Heart right ventricle (tissue), 16 donors: ENCODE measurements around the gene GP2. TPM values are rescaled to one million over a fixed set of nuclear protein-coding genes. Genes with fewer than 3 reads are reported as not detected.

Experiments
- ATAC-seq, 8 donors: fragments of 200-7000 bp; cut with Tn5 transposase; one replicate each; pipeline ENCODE4 v1.9.1; 2020; ENCODE audit warnings: mild to moderate bottlenecking in 8 of 8, moderate library complexity in 8 of 8, moderate number of reproducible peaks in 1 of 8
- DNase-seq, 2 donors: peaks; one replicate each; pipeline ENCODE4 v3.0.0-alpha.2; 2020
- H3K27ac ChIP-seq, 10 donors: fragments of 200-600 bp; sonication (generic) in 2 of 10; one replicate each; pipeline versions ENCODE4 v1.5.0 to v1.8.0; 2020 to 2022; ENCODE audit warnings: mild to moderate bottlenecking in 3 of 10
- H3K27me3 ChIP-seq, 7 donors: fragments of 200-600 bp; one replicate each; pipeline ENCODE4 v1.8.0; 2021 to 2022; ENCODE audit warnings: mild to moderate bottlenecking in 2 of 7
- H3K36me3 ChIP-seq, 9 donors: fragments of 200-600 bp; sonication (generic) in 1 of 9; one replicate each; pipeline versions ENCODE4 v1.5.0 to v1.8.0; 2020 to 2022; ENCODE audit warnings: mild to moderate bottlenecking in 2 of 9
- H3K4me1 ChIP-seq, 9 donors: fragments of 200-600 bp; sonication (generic) in 1 of 9; one replicate each; pipeline versions ENCODE4 v1.5.0 to v1.8.0; 2020 to 2022; ENCODE audit warnings: mild to moderate bottlenecking in 4 of 9
- H3K4me3 ChIP-seq, 10 donors: fragments of 200-600 bp; sonication (generic) in 2 of 10; one replicate each; pipeline versions ENCODE4 v1.5.0 to v1.8.0; 2020 to 2022; ENCODE audit warnings: mild to moderate bottlenecking in 7 of 10, moderate library complexity in 2 of 10
- H3K9me3 ChIP-seq, 11 donors: fragments of 200-600 bp in 10 of 11; sonication (generic) in 2 of 11; one replicate each; pipeline versions ENCODE4 v1.5.0 to v1.8.0; 2013 to 2022; ENCODE audit warnings: mild to moderate bottlenecking in 2 of 11, control low read depth in 1 of 11, moderate library complexity in 1 of 11
- WGBS, 2 donors: extraction: QIAGEN DNeasy Blood & Tissue Kit; methylation state at CpG; one replicate each; pipeline ENCODE4 v1.1.7; 2013; ENCODE audit warnings: inconsistent platforms in 1 of 2; 5-methylcytosine and 5-hydroxymethylcytosine counted together
- intact Hi-C, 10 donors: fragments of 100-400 bp; cut with DNase I; formaldehyde crosslinking; loops; one replicate each; pipeline versions ENCODE4 v1.11.1 to v1.14.2; 2022
- polyA plus RNA-seq, 2 donors: library from polyadenylated mRNA; stranded (reverse); fragments of 200-250 nt; gene quantifications; one replicate each; pipeline ENCODE4 v1.2.3, GENCODE V29; 2013
- total RNA-seq, 10 donors: library from RNA; stranded (reverse); fragmentation: NEBNext Ultra II Directional in 3 of 10; extraction: Animal tissue kit (Norgen Biotek cat#: 25700) in 3 of 10; gene quantifications; one replicate each; pipeline versions ENCODE4 v1.2.1 to v1.2.4, GENCODE V29; 2021 to 2023
- TF ChIP-seq, protein P1 (sequence below), 9 donors: fragments of 200-600 bp; sonication (generic) in 2 of 9; IDR thresholded peaks; one replicate each; pipeline versions ENCODE4 v1.5.0 to v1.8.0; 2021 to 2022; ENCODE audit warnings: antibody characterized with exemption in 9 of 9, mild to moderate bottlenecking in 5 of 9, moderate library complexity in 1 of 9
- donor health status: Arrhythmogenic right ventricular cardiomyopathy.
- donor health status: ischemic (EF 13 %, LVEDD 7.1; RV severe dilation, severe dysfunction).
- donor health status: healthy with polysubstance abuse.
- donor health status: DM: no; HTN: yes; CAD: no.
- donor health status: DM: no; HTN: no; CAD: no.
- donor health status: ischemic (EF 25% LVEDD 6.9; RV normal size, moderate dysfunction).
- donor health status: ischemic (EF 25% LVEDD 5.7; RV mildly dilated, moderate dysfunction).
- donor health status: healthy.
- donor health status: DM: yes; HTN: yes; CAD: no.
- donor health status: Ischemic cardiomyopathy.
- donor health status: ischemic (EF 35%, LVEDD 5.7; RV mildly dilated, moderate dysfunction).
- donor health status: nonischemic (EF 11% LVEDD 7.7; RV severe dilation, severe dysfunction).
- donor health status: DM: yes; HTN: yes; CAD: no.
- donor health status: PGD.
- donor health status: ischemic (EF 29% LVEDD 5.4; RV normal size, mild dysfunction).
- donor health status: nonischemic (EF 23%, LVEDD 6.1; RV moderate dilation, normal function).

The GP2 gene
- total and polyA plus RNA-seq, 12 donors: 0.54 to 3.8 (median 2.6) TPM; not detected in 4

- Histone ChIP-seq H3K4me3 (no peak overlapping the region), H3K36me3 (no peaks in the 10 kb centered on the region), H3K9me3 (peaks cover 0 to 5% (median 0%) of the 10 kb centered on the region in 11 donors), H3K4me1 (no peaks in the 10 kb centered on the region), H3K27ac (no peak overlapping the region), H3K27me3 (peaks cover 0 to 13% (median 4%) of the 10 kb centered on the region in 7 donors)
- DNase-seq (no peak), ATAC-seq (no peak)
- WGBS, 2 donors: 78 to 79% methylated on average over 11 of the region's 11 CpGs
- TF ChIP-seq, protein P1, sequence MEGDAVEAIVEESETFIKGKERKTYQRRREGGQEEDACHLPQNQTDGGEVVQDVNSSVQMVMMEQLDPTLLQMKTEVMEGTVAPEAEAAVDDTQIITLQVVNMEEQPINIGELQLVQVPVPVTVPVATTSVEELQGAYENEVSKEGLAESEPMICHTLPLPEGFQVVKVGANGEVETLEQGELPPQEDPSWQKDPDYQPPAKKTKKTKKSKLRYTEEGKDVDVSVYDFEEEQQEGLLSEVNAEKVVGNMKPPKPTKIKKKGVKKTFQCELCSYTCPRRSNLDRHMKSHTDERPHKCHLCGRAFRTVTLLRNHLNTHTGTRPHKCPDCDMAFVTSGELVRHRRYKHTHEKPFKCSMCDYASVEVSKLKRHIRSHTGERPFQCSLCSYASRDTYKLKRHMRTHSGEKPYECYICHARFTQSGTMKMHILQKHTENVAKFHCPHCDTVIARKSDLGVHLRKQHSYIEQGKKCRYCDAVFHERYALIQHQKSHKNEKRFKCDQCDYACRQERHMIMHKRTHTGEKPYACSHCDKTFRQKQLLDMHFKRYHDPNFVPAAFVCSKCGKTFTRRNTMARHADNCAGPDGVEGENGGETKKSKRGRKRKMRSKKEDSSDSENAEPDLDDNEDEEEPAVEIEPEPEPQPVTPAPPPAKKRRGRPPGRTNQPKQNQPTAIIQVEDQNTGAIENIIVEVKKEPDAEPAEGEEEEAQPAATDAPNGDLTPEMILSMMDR (IDR thresholded peaks at IDR 0.05): no peak
- intact Hi-C loops: no loop called here
Measured at GRCh38 chr16:20310421-20311395, 16.6 kb downstream of the GP2 start.

- Histone ChIP-seq H3K27ac (no peak overlapping the region), H3K4me1 (no peaks in the 10 kb centered on the region), H3K4me3 (no peak overlapping the region), H3K36me3 (no peaks in the 10 kb centered on the region), H3K9me3 (peaks cover 0 to 5% (median 0%) of the 10 kb centered on the region in 11 donors), H3K27me3 (peaks cover 0 to 22% (median 10%) of the 10 kb centered on the region in 7 donors)
- intact Hi-C loops: no loop called here
- no peak for DNase-seq
- TF ChIP-seq, protein P1 (IDR thresholded peaks at IDR 0.05): no peak
- ATAC-seq: no peak
- 82% methylated on average over 6 of the region's 6 CpGs for WGBS, 2 donors
Measured at GRCh38 chr16:20309786-20310185, 17.5 kb downstream of the GP2 start.

GRCh38 chr16:20308801-20309590, 18.3 kb downstream of the GP2 start:
- intact Hi-C loops: no loop called here

DNA sequence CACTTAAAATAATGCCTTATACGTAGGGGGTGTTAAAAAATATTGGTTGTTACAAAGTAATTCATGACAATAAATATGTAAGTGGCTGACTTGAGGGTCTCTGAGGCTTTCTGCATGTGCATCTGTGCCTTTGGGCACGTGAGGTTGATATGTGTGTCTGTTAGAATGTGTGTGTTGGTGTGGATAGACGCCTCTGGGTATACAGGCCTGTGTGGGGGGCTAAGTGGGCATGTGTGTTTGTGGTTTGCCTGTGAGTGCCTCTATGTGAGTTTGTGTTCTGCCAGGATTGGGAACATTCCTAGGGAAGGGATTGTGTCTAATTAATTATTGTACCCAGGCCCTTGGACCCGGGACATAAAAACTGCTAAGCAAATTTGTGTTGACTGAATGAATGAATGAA, 19.0 kb downstream of the GP2 start:
- intact Hi-C loops: no loop called here
- ATAC-seq: no peak
- Histone ChIP-seq H3K9me3 (peaks cover 0 to 5% (median 0%) of the 10 kb centered on the region in 11 donors), H3K27me3 (peaks cover 0 to 23% (median 10%) of the 10 kb centered on the region in 7 donors), H3K27ac (no peak overlapping the region), H3K36me3 (no peaks in the 10 kb centered on the region), H3K4me1 (no peaks in the 10 kb centered on the region), H3K4me3 (no peak overlapping the region)
- WGBS, 2 donors: 70 to 79% methylated on average over 4 of the region's 4 CpGs
- no peak for DNase-seq
- TF ChIP-seq, protein P1 (IDR thresholded peaks at IDR 0.05): no peak

More at GRCh38 chr16:20308801-20309590, 18.3 kb downstream of the GP2 start:
- TF ChIP-seq, protein P1 (IDR thresholded peaks at IDR 0.05): no peak
- no peak for ATAC-seq
- DNase-seq: no peak
- no peaks in the 10 kb centered on the region for H3K36me3 ChIP-seq
- H3K4me3 ChIP-seq: no peak overlapping the region
- peaks cover 0 to 23% (median 10%) of the 10 kb centered on the region in 7 donors for H3K27me3 ChIP-seq
- peaks cover 0 to 5% (median 0%) of the 10 kb centered on the region in 11 donors for H3K9me3 ChIP-seq
- H3K4me1 ChIP-seq: no peaks in the 10 kb centered on the region
- 64 to 70% methylated on average over 4 of the region's 4 CpGs for WGBS, 2 donors
- no peak overlapping the region for H3K27ac ChIP-seq
